Measurements from ENCODE around the gene HES1.

The HES1 gene

DNA sequence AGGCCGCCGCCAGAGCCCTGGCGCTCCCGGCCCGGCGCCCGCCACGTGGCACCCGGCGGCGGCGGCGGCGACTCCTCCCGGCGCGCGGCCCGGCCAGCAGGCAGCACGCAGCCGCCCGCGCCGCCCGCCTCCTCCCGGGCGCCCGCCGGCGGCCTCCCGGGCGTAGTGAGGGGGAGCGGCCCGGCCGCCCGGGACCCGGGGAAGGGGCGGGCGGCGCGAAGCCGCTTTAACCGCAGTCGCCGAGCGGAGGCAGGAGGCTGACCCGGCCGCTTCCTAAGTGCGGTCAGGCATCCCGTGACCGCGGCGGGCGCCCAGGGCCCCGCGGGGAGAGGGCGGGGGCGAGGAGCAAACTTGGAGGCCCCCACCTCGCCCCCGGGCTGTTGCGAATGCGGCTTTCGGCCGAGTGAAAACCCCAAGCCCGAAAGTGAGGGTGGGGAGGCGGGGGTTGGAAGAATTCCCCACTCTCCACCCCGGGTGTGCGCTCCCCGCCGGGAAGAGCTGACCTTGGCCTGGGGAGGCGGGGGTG, 1.7 kb upstream of the HES1 start:
- FAIRE-seq (no peak), DNase-seq (ENCODE audit: insufficient read length, low spot score) (no peak)
- TF ChIP-seq CTCF (IDR thresholded peaks at IDR 0.05; ENCODE audit: insufficient read depth, missing control alignments) = no peak

- no peak for TF ChIP-seq CTCF (IDR thresholded peaks at IDR 0.05; ENCODE audit: insufficient read depth, missing control alignments)
- FAIRE-seq (no peak), DNase-seq (ENCODE audit: insufficient read length, low spot score) (peak; percentile 42)
Measured at GRCh38 chr3:194134757-194135515, 1.0 kb upstream of the HES1 start.

DNA sequence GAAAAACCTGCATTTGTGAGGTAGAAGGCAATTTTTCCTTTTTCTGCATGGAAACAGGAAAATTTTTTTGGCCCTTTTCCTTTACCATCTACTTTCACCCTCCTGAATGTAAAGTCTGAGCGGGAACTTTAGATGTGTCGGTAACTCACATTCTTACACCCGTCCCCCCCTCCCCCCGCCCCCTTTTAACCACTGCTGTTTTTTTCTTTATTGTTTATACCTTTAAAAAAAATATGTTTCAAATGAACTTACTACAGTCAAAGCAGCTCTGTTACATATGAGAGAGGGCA, 487 bp upstream of the HES1 start:
- DNase-seq (ENCODE audit: insufficient read length, low spot score) (no peak), FAIRE-seq (no peak)
- TF ChIP-seq CTCF (IDR thresholded peaks at IDR 0.05; ENCODE audit: insufficient read depth, missing control alignments) = no peak

DNA sequence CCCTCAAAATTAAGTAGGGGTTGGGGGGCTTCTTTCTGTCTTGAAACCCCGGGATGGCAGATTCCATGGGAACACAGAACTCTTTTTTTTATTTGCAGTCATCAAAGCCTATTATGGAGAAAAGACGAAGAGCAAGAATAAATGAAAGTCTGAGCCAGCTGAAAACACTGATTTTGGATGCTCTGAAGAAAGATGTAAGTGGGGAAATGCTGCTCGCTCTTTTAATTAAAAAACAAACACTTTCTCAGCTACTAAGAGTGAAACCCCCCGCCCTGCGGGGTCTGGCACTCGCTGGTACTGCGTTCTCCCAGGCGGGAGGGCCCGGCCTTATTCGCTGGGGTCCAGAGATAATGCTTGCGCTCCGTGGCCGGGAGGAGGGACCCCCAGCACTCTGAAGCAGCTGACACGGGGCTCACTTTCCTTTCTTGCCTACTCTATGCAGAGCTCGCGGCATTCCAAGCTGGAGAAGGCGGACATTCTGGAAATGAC, 615 bp downstream of the HES1 start:
- FAIRE-seq = no peak
- TF ChIP-seq CTCF (IDR thresholded peaks at IDR 0.05; ENCODE audit: insufficient read depth, missing control alignments) = no peak
- DNase-seq (ENCODE audit: insufficient read length, low spot score) = no peak

DNA sequence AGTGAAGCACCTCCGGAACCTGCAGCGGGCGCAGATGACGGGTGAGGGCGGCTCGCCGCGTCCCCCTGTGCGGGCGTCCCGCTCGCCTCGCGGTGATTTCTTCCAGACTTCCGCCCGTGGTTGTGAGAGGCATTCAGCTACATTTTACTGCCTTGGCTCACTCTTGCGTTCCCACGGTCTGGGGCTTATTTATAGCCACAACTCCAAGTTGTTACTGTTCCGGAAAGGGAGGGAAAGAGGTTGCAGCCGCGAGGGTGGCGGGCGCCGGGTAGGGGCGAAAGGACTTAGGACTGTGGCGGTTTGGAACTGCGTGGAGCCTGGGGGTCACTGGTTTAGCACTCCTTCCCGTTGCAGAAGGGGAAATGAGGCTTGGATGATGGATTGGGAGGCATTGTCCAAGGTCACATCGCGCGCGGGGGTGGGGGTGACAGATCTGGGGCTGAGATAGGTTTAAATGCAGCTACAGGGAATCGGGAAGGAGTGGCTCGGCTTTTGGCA, 1.1 kb downstream of the HES1 start:
- FAIRE-seq = no peak
- DNase-seq (ENCODE audit: insufficient read length, low spot score) = no peak
- no peak for TF ChIP-seq CTCF (IDR thresholded peaks at IDR 0.05; ENCODE audit: insufficient read depth, missing control alignments)

DNA sequence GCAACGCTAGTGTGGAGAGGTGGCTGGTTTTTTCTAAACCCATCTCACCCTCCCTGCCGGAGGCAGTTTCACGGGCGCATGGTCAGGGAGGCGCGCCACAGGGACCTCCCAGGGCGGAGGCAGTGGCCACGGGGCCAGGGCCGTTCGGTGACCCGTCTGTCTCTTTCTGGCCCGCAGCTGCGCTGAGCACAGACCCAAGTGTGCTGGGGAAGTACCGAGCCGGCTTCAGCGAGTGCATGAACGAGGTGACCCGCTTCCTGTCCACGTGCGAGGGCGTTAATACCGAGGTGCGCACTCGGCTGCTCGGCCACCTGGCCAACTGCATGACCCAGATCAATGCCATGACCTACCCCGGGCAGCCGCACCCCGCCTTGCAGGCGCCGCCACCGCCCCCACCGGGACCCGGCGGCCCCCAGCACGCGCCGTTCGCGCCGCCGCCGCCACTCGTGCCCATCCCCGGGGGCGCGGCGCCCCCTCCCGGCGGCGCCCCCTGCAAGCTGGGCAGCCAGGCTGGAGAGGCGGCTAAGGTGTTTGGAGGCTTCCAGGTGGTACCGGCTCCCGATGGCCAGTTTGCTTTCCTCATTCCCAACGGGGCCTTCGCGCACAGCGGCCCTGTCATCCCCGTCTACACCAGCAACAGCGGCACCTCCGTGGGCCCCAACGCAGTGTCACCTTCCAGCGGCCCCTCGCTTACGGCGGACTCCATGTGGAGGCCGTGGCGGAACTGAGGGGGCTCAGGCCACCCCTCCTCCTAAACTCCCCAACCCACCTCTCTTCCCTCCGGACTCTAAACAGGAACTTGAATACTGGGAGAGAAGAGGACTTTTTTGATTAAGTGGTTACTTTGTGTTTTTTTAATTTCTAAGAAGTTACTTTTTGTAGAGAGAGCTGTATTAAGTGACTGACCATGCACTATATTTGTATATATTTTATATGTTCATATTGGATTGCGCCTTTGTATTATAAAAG, 1.8 kb downstream of the HES1 start:
- peak; percentile 49 for DNase-seq (ENCODE audit: insufficient read length, low spot score)
- no peak for FAIRE-seq
- peak; percentile 51 for TF ChIP-seq CTCF (IDR thresholded peaks at IDR 0.05; ENCODE audit: insufficient read depth, missing control alignments)
